HG03064 (cell line): Measurements from ENCODE around the gene ARHGAP23.

Experiments
- ATAC-seq: cut with Tn5 transposase; IDR thresholded peaks from one replicate; pipeline ENCODE4 v1.9.1; 2021; ENCODE audit warnings: low read depth; ENCODE audit not compliant: unreplicated experiment

ARHGAP23 gene

DNA sequence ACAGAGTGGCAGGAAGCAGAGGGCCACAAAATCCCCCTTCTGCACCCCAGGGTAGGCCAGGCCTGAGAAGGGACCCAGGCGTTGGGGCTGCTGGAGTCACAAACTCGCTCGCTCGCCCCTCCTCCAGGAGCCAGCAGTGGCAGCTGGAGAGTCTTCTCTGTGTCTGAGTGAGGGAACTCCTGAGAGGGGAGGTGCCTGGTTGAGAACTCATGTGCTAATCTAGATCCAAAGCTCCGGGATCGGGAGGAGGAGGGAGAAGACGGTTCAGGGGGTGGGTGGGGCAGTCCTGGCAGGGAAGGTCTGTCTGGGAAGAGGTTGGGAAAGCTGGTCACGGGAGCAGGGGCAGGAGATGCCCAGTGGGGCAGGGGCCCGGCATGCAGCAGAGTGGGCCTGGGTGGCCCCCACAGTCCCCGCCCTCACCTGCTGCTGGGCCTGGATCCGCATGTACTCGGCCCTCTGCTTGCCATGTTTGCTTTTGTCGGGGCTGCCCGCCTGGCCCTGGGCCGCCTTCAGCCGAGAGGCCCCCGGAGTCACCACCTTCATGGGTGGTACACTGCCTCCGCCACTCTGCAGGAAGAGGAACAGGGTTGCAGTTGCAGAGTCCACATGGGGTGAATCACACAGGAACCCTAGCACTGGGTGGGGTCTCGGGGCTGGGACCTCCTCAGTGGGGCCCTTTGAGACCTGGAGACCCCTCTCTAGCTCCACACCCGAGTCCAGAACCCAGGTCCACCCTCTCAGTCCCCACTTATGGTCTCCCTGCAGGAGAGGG, 115.3 kb downstream of the ARHGAP23 start:
- ATAC-seq = no peak

DNA sequence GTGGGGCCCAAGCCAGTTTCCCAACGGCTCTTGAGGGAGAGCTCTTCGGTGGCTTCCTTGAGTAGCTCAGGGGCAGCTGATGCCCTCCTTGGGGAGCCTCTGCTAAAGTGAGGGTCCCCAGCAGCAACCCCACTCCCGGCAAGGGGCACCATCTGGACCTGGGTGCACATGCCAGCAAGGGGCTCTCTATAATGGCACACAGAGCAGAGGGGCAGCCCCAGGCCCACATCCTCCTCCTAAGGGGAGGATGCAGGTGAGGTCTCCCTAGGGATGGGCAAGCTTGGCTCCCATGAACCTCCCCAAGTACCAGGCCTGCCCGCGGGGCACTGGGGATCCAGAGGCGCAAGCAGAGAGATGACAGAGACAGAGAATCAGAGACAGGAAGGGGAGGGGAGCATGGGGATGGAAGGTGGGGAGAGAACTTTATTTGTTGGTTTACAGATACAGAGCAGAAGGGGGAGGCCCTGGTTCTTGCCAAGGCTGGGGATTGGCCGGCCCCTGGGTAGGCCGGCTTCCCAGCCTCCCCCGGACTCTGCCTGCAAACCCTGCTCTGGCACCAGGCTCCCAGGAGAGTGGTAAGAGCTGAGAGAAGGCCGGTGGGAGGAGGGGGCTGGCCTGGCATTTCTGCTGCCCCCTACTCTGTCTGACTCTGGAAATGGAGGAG, 116.0 kb downstream of the ARHGAP23 start:
- ATAC-seq = no peak

DNA sequence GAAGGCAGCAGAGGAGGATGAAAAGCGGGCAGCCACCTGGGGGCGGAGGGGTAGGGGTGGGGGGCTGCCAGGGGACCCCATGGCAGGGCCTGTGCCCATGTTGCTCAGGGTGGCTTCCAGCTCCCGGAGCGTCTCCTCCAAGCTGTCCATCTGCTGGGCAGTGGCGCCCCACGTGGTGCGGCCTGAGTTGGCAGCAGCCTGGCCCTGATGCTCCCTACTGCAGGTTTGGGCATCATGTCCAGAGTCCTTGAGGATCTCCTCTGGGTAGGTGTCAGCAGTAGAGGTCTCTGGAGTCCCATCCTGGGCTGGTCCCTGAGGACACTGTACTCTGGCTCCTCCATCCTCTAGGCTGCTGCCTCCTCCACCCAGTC, 116.6 kb downstream of the ARHGAP23 start:
- ATAC-seq = no peak

DNA sequence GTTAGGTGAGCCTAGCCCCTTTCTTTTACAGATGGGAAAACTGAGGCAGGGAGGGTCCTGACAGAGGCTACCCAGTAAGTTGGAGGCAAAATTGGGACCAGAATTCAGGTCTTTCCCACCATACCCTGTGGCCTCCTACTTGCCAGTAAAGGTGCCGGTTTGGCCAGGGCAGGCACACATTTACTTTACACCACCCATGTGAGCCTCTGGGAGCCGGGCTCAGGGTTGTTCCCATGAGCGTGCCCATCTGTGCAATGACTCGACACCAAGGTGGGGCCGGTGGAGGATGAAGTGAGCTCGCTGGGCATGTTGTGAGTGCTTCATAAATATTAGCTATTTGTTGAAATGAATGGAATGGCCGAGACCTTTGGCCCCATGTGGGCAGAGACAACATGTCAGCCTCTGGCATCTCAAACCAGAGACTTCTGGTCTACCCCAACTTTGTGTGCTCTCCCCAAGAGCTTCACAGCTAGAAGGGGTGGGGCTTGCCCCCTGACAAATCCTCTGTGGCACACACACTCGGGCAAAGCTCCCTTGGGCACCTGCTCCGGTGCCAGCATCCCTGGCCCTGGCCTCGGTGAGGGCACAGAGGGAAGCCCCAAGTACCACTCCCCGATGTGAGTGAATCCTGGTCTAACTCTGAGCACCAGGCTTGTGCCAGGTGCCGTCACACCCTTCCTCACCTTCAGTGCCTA, 117.4 kb downstream of the ARHGAP23 start:
- ATAC-seq = no peak

DNA sequence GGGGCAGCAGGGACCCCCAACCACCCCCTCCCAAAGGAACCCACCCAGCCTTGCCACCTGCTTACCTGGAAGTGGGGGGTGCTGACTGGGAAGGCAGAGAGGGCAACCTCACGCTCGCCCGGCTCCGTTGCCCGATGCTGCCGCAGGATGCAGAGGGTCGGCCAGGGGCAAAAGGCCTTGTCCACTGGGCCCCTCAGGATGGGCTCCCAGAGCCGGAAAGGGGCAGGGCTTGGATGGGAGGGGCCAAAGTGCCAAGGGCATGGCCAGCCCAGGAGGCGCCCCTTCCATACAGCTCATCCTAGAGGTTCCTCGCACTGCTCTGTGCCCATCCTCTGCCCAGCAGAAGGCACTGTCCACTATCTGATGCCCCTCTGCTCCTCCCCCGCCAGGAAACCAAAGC, 118.1 kb downstream of the ARHGAP23 start:
- no peak for ATAC-seq

DNA sequence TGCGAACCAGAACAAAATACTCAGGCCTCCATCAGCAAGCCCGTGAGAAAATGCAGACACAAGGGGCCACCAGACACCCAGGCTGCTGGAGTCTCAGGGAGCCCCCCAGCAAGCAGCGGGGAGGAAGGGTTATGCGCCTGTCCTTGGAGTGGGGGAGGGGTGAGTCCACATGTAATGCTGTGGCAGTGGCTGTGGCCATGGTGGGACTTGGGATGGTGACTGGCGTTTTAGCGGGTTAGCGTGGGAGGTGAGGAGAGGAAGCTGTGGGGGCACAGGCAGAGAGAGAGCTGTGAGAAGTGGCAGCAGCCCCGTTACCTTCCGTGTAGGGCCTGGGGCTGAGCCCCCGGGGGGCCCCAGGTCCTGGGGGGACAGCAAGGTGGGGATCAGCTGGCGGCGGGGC, 119.2 kb downstream of the ARHGAP23 start:
- no peak for ATAC-seq

DNA sequence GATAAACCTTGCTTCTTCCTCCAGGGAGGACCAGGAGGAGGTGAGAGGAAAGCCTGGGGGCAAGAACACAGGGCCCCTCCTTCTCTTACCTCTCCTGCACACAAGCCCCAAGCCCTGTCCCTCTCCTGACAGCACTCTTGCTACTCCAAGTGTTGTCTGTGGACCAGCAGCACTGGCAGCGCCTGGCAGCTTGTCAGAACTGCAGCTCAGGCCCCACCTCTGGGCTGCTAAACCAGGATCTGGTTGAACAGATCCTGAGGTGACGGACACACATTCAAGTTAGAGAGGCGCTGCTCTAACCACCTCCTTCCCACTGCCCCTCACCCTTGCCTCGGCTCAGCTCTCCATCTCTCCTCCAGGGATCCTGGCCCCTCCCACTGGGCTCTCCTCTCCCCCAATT, 121.0 kb downstream of the ARHGAP23 start:
- no peak for ATAC-seq

DNA sequence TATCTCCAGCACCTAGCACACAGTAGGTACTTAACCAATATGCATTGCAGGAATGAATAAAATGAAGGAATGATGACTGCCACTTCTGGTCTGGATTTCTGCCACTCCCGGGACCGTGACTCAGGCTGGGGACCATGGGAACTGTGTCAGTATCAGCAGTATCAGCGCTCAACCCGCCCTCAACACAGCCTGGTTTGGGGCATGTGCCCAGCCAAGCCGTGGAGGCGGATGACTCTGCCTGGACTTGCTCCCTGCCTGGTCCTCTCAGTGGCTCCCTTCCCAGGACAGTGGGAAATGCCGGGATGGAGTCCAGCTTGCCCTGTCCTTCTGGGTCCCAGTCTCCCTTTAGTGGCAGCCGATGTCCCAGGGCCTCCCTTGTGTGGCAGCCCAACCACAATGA, 122.4 kb downstream of the ARHGAP23 start:
- ATAC-seq = no peak

DNA sequence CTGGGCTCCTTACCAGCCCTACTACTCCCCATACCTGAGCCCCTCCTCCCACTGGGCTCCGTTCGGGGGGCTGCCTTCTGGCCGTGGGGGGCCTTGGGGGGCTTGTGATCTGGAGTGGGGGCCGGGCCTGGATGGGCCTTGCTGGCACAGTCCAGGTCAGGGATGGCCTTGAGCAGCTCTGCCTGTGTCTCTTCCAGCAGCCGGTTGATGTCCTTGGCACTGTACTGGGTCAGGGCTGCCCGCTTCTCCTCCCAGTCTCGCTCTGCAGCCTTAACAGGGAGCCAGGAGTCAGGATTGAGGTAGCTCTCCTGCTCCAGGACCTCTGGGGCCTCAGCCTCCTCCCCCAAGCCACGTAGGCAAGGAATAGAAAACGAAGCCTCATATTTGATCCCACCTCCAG, 122.9 kb downstream of the ARHGAP23 start:
- ATAC-seq = no peak

DNA sequence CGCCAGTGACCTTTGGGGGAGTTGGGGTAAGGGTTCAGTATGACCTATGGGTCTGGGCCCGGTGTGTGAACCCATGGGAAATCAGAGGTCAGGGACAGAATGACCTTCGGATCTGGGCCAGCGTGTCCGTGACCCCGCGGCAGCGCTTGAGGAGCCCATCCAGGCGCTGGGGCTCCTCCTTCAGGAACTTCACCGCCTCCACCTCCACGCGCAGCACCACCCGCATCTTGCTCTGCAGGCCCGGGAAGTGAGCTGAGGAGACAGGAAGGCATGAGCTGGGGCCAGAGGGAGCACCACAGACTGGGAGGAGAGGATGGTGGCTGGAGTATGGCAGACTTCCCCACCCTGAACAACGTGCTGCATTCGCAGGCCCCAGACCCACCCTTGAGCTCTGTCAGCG, 124.1 kb downstream of the ARHGAP23 start:
- no peak for ATAC-seq

DNA sequence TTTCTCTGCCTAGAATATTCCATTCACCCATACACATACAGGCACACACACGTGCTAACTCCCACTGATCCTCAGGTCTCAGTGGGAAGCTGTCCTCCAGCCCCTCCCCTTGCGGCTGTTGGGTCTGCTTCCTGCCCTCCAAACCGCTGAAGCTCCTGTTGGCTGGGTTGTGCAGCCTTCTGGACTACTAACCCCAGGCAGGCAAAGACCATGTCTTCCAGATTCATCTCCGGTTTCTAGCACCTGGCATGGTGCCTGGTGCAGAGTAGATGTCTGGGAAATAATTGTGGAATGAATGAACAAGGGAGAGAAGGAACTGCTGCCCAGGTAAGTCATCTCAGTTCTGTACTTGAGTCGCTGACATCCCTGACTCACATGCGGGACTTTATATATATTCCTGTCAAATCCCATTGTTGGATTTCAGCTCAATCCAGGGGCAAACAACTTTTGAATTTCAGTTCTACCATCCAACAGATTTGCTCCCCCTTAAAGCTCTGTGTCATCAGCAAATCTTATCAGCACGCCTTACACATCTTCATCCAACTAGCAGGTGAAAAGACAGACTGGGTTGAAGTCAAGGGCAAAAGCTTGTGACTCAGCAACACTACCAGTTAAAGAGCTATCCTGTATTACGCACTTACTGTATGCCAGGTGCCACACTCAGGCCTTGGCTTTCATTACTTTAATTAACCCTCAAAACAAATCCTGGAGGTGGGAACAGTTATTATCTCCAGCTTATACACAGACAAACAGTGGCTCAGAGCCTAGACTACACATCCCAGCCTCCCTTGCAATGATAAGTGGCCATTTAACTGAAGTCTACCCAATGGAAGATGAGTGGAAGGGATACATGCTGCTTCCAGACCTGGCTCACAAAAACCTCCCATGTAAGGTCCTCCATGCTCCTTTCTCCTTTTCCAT, 126.4 kb downstream of the ARHGAP23 start:
- no peak for ATAC-seq

DNA sequence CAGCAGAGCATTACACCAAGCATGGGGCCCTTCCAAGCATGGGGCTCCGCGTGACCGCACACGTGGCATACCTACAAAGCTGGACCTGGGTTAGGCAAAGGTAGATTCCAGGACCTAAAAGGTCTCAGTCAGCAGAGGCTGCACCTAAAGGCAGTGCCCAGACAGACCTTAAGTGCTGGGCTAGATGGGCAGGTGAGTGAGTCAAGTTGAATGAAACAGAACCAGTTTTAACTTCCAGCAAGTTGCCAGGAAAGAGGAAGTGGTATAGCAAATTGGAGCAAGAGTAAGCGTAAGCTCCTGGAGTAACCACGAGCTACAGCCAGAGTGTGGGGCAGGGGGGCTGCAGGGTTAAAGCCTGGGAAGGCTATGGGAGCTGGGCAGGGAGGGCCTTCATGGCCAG, 128.0 kb downstream of the ARHGAP23 start:
- no peak for ATAC-seq

DNA sequence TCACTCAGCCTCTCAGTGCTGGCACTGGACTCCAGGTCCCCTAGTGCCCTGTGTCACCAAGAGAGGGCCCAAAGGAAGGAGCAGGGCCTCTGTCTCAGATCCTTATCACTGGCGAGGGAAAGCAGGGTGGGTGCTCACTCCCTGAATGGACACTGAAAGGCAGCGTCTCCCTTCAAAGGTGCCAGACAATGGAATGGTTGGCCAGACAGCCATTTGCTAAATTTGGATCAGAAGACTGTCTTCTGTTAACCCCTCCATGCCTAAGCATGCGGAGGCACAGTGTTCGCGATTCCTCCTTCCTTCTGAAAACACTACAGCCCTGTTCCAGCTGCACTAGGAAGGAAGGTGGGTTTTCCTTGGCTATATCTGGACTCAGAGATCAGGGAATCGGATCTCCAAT, 129.1 kb downstream of the ARHGAP23 start:
- no peak for ATAC-seq

DNA sequence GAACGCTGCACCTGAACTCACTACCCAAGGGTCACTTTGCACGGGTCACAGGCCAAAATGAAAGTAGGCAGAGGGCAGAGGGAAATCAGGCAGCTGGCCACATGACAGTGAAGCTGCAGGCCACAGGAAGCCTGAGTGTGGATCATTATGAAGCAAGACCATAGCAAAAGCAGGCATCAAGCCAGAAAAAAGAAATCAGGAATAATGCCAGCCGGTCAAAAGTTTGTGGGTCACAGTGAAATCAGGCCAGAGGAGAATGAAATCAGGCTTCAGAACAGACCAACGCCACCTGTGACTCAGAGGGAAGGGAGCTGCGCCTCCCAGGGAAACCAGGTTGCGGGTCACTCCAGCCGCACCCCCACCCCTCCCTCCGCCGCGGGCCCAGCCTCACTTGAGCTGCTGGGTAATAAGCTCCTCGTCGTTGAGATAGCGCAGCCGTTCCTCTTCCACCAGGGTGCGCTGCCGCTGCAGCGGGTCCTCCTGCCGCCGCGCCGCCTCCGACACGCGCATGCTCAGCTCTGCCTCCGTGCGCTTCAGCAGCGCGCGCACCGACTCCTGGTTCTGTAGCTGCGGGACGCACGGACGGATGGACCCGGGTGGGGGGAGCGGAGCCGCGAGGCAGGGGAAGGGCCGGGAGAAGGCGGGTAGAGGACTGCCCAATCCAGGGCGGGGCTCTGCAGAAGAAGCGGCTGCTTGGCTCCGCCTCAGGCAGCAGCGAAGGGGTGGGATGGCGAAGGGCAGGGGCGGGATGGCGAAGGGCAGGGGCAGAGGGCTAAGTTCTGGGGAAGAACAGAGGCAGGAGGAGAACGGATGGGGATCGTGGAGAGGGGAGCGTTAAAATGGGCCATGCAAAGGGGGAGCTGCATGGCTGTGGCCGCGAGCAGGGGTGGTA, 129.8 kb downstream of the ARHGAP23 start:
- ATAC-seq = no peak

DNA sequence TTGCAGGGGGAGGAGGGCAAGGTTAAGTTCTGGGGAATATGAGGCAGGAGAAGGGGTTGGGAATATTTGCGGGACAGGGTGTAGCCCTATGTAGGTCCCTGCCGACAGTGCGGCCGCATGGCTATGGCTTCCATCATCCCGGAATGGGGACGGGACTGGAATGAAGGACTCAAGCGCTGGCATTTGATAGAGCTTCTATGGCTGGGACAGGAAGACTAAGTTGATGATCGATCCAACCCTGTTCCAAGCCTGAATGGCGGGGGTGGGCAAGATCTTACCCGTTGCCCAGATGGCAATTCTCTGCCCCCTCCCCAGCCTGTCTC, 130.4 kb downstream of the ARHGAP23 start:
- ATAC-seq = no peak

DNA sequence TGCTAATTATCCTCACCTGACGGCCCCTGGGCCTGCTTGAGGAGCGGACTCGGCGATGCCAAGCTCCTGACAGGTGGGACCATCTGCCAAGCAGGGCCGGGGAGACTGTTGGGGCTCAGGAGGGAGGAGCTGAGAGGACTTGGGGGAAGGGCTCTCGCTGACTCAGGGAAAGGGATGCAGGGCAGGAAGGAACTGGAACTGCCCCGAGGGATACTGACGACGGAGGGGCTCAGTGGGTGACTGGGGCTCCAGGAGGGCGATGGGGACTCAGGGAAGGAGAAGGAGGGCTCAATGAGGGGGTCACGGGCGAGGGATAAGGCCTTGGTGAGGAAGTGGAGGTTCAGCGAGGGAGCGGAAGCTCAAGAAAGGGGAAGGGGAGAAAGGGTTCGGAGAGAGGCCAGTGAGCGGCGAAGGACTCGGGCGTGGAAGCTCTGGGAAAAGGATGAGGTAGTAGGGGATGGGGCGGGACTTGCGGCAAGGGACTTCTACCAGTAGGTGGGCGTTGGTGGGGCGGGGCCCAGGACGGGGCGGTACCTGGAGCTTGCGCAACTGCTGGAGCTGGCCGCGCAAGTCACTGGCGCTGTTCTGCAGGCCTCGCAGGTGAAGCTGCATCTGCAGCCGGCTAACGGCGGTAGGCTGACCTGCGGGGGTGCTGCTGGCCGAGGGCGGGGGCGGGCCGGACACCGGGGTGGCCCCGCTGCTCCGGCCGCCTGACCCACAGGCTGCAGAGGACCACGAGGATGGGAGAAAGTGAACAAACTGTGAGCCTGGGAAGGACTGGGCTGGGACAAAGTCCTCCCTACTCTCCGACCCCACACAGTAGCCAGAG, 131.0 kb downstream of the ARHGAP23 start:
- peak; percentile 53 for ATAC-seq

DNA sequence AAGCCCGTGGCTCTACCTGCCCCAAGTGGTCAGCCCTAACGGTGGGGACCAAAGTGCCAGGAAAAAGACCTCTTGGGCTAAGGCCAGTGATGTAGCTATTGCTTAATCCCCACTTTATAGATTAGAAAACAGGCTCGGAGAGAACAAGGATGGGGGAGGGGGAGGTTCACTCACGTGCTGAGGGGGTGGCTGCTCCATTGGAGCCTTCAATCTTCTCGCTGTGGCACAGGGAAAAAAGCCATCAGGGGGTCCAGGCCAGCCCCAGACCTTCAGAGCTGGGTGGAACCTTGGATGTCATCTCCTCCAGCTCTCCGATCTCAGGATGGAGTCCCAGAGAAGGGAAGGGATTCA, 131.6 kb downstream of the ARHGAP23 start:
- ATAC-seq = no peak

DNA sequence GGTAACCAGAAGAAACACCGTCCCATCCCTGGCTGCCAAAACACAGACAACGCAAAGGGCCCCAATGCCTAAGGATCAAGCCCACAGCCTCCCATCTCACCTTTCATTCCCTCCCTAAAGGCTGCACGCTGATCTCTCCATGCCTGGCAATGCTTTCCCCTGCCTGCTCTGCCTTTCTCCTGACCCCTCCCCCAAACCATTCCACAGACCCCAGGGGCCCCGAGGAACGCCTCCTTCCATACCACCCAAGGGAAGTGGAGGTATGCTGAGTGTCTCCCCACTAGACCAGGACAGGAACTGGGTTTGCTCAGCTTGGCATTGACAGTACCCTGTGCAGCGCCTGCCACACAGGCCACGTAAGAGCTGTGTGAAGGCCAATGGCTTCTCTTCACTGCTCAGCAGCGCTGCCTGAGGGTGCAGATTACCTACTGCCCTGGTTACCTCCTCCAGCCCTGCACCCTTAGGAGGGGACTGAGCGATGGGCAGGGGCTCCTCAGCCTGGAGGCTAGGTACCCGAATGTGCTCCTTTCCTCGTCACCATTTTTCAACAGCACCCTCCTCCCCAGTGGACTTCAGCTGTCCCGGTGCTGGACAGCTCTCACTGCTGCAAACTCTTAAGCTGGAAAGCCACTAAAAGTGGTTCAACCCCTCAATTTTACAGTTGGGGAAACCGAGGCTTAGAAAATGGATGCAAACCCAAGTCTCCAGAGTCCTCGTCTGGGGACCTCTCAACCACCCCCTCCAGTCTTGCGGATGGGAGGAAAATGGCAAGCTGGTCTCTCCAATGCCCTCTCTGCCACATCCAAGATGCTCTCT, 132.4 kb downstream of the ARHGAP23 start:
- ATAC-seq = no peak
